ENCODE results near the gene ORM1.

DNA sequence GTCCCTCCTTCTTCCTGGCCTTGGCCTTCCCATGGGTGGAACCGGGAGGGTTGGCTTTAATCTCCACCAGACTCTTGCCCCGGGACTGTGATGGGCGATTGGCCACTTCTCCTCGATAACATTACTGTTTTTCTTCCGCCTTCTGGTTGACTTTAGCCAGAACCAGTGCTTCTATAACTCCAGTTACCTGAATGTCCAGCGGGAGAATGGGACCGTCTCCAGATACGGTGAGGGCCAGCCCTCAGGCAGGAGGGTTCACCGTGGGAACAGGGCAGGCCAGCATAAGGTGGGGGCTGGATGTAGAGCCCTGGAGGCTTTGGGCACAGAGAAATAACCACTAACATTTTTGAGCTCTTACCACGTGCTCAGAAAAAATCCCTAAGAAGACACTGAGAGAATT is 7.7 kb downstream of the ORM1 start:
- TF ChIP-seq CTCF (IDR thresholded peaks at IDR 0.05; ENCODE audit: control extremely low read depth in 1 of 3, insufficient read depth in 1 of 3, low read depth in 1 of 3, low read length in 3 of 3) (no peak), ZNF274 (IDR thresholded peaks at IDR 0.05; ENCODE audit: borderline replicate concordance, extremely low read depth, low read length) (no peak), TAF1 (IDR thresholded peaks at IDR 0.05; ENCODE audit: low read depth, low read length) (no peak), POLR2AphosphoS5 (IDR thresholded peaks at IDR 0.05; ENCODE audit: low read depth, low read length) (no peak), POLR2A (IDR thresholded peaks at IDR 0.05; ENCODE audit: control extremely low read depth in 1 of 2, low read depth in 2 of 2, low read length in 2 of 2) (no peak), RFX5 (IDR thresholded peaks at IDR 0.05; ENCODE audit: borderline replicate concordance, low read depth, low read length) (no peak), CHD2 (IDR thresholded peaks at IDR 0.05; ENCODE audit: low read length) (no peak)

All from H1 (cell line).